HG03064 (cell line): ENCODE results near the gene SNRPB.

Experiments
- ATAC-seq: cut with Tn5 transposase; IDR thresholded peaks from one replicate; pipeline ENCODE4 v1.9.1; 2021; ENCODE audit warnings: low read depth; ENCODE audit not compliant: unreplicated experiment

Gene SNRPB

DNA sequence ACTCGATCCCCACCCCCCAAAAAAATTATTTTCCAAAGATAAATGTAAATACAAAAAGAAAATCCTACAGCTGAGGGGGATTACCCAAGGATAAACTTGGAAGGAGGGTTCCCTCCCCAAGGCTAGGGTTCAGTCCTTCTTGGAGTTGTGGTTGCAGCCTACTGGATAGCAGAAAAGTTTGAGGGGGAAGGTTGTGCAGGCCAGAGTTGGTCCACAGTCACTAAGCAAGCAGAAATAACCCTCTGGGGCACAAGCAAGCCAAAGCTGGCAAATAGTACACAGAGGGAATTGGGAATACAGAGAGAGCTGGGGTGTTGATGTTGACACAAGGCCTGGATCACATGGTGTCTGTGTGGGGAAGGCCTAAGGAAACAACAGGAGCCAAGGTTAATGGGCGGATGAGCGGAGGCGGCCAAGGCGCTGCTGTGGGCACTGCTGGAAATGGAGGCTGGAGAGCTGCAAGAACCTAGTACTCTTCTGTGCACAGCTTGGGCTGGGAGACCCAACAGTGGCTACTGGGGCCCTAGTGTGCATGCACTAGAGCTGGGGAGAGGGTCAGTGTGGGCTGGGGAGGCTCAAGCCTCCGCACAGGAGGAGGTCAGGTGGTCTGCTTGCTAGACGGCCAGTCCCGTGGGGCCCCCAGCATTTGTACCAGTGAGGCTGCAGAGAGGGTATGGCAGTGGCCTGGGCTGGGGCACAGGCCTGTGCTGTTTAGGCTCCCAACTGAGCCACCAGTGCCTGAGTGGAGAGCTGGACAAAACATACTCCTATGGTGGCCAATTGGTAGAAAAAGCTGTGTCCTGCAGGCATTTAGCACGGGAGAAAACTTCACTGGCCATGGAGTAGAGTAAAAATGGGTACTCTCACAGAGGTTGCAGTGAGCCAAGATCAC lies 5.5 kb upstream of the SNRPB start:
- ATAC-seq: no peak

DNA sequence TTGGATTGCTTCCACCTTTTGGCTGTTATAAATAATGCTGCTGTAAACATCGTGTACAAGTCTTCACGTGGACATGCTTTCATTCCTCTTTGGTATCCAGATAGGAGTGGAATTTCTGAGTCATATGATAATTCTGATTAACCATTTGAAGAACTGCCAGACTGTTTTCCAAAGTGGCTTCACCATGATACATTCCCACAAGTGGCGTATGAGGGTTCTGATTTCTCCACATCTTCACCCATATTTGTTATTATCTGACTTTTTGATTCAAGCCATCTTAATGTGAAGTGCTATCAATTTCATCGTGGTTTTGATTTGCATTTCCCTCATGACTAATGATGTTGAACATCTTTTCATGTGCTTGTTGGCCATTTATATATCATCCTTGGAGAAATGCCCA lies 2.9 kb upstream of the SNRPB start:
- no peak for ATAC-seq

DNA sequence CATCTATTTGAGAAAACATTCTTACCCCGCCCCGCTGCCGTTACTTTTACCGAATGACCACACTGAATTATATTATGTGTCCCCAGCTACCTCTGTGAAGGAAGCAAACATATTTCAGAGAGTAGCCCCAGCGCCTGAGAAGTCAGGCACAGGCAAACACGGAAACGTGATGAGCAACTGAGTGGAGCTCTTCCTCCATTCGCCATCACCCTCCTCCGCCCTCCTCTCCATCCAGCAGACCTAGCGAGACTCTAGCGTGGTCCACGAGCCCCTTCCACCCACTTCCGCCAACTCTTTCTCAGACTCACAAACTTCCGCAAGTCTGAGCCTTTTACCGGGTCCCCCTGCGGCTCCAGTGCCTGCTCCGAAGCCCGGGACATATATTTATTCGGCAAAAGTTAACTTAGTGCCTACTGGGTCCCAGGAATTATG lies 582 bp downstream of the SNRPB start:
- no peak for ATAC-seq

DNA sequence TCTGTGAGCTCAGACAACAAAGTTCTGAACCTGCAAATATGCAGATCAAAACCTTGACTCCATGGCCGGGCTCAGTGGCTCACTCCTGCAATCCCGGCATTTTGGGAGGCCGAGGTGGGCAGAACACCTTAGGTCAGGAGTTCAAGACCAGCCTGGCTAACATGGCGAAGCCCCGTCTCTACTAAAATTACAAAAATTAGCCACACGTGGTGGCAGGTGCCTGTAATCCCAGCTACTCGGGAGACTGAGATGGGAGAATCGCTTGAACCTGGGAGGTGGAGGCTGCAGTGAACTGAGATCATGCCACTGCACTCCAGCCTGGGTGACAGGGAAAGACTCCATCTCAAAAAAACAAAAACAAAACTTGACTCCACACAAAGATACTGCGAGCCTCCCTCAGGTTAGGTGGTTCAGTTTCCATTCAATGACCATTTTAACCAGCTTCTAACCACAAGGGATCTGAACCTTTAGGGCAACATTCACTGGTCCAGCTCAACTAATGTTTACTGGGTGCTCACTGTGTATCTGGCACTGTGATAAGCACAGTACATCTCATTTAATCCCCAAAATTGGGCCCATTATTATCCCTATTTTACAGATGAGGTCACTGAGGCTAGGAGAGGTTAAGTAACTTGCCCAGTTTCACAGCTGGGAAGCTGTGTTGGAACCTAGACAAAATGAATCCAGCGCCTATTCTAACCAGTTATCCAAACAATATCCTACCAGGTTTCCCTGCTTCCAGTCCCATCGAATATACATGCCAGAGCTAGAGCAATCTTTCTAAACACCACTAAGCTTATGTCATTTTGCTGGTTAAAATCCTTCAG lies 1.8 kb downstream of the SNRPB start:
- no peak for ATAC-seq

DNA sequence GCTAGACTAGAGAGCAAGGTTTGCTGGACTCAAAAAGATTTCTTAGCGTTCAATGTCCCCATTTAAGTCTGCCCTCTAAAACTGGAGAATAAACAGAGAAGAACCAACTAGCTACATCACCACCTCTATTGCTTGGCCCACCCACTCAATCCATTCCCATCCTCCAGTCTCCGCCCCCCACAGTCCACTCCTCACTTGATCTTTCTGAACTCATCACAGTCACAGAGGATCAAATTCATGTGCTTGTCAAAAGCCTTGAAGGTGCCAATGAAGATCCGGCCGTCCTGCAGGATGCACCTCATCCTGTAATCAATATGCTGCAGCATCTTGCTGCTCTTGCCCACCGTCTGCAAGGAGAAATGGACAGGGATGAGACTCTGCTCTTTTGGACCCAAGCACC lies 3.2 kb downstream of the SNRPB start:
- ATAC-seq: no peak

DNA sequence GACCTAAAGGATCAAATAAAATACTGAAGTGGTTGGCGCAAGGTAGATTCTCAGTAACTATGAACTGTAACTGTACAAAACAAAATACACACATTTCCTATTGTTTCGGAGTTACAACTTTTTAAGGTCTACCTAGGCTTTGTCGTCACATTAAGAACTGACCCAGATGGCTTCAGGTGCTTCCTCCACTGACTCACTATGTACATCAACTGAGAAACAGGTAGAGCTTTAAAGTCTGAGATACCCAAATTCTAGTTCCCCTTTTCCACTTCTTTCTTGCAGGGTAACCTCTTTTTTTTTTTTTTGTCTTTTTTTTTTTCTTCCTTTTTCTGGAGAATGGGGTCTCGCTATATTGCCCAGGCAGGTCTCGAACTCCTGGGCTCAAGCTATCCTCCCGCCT lies 5.5 kb downstream of the SNRPB start:
- ATAC-seq: no peak

DNA sequence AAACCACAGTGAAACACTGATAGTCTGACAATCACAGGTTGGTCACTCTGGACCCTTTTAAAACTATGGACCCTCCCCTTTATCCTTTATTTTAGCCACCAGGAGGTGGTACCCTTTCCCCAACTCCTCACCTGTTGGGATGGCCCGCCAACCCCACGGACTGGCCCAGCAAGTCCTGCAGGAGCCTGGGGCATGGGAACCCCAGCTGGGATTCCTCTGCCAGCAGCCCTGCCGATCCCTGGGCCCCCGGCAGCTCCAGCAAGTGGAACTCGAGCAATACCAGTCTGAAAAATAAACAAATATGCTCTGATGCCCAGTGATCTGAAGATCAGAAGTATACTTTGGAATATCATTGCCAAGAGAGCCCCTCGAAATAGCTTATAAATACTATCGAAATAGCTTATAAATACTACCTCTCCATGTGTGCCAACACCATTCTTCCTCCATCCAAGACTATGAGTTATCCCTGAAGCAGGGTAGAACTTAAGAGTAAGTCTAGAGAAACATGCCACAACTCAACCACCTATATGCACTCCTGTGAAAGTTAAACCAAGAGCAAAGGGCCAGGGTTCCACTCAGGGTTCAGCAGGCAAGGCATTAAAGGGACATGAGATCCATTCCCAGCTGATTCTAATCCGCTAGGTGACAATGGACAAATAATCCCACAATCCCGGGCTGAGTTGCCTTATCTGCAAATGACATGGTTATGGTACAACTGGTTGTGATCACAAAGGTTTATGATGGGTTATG lies 6.8 kb downstream of the SNRPB start:
- ATAC-seq: no peak

DNA sequence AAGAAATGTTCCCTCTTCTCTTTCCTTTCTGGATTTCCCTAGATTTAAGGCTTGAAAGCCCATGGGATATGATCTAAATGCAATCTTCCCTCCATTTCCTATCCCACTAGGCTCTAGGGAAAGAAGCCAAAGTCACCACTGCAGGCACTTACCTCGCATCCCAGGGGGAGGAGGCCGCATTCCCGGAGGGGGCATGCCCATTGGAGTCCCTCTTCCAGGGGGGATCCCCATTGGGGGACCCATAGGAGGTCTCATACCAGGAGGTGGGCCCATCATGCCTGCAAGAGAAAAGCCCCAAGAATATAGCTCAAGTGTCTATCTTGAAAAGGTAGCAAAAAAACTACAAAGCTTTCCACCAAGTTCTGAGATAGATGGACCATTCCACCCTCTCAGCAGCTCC lies 8.1 kb downstream of the SNRPB start:
- no peak for ATAC-seq

DNA sequence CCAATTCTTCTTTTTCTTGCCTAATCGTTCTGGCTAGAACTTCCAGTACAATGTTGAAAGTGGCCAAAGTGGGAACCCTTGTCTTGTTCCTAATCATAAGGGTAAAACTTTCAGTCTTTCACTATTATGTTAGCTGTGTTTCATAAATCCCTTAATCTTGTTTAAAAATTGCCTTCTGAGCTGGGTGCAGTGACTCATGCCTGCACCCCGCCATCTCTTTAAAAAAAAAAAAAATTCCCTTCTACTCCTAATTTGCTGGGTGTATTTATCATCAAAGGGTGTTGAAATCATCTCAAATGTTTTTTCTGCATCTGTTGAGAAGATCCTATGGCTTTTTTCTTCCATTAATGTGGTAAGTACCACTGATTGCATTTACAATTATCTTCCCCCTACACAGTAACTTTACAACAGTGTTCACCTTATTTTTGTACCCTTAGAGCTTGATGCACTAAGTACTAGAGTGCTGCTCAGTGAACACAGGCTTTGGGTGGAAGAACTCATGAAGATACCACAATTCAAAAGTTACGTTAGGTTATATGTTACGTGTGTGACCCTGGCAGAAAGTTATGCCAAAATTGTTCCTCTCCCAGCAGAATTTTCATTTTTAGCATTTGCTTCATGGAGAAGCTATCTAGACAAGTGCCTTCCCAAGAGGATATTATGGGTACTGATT lies 9.7 kb downstream of the SNRPB start:
- ATAC-seq: no peak

DNA sequence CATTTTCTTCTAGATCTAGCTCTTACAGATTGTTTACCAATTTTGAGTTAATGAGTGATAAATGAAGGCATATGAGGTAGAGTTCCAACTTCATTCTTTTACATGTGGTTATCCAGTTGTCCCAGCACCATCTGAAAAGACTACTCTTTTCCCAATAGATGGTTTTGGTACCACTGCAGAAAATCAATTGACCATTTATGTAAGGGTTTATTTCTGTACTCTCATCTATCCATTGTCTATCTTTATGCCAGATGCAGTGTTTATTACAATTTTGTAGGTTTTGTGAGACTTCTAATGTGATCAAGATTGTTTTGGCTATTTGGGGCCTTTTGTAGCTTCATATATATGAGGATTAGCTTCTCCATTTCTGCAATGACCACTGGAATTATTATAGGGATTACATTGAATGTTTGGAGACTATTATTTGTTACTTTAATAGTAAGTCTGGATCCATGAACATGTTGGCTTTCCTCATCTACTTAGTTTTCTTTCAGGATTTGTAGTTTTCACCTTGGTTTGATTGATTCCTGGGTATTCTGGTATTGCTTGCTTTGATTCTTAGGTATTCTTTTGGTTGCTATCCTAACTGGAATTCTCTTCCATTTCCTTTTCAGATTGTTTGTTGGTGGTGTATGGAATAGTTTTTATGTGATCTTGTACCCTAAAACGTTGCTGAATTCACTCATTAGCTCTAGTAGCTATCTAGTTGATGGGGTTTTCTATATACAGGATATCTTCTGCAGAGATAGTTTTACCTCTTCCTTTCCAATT lies 10.4 kb downstream of the SNRPB start:
- ATAC-seq: no peak

DNA sequence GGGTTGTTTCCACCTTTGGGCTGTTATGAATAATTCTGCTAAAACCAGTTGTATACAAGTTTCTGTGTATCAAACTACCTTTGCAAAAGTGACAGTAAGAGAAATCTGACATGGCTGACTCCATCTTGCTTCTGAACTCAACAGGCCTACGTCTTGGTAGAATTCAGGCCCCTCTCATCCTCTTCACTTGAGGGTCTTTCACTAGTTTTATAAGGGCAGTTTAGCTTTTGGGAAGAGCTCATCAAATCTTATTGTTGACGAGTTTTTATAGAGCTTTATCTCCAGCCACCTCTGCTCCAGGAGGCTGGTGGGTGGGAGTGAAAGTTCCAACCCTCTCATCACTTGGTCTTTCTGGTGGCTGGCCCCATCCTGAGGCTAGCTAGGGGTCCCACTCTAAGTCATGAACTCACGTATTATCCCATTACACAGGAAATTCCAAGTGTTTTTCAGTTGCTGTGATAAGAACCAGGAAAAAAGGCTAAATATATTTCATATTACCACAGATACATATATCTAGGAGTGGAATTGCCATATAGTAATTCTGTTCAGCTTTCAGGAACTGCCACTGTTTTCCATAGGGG lies 11.6 kb downstream of the SNRPB start:
- ATAC-seq: no peak

DNA sequence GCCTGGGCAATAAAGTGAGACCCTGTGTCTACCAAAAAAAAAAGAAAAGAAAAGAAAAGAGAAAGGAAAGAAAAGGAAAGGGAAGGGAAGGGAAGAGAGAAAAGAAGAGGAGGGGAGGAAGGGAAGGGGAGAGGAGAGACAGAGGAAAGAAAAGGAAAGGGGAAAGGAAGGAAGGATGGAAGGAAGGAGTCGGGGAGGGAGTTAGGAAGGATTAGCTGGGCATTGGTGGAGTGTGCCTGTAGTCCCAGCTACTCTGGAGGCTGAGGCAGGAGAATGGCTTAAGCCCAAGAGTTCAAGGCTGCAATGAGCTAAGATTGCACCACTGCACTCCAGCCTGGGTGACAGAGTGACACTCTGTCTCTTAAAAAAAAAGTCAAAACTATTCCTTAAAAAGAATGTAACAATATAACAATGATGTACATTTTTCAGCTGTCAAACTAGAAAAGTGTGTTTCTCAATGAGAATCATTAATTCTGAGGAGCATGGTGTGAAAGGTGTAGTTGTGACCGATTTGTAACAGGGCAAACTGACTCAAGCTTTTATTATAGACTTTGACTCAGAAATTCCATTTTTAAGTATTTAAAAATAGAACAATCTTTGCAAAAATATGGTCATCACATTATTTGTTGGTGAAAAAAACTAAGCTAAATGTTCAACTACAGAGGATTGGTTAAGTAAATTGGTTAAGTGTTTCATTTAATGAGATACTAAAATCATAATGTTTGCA lies 14.7 kb downstream of the SNRPB start:
- ATAC-seq: no peak

DNA sequence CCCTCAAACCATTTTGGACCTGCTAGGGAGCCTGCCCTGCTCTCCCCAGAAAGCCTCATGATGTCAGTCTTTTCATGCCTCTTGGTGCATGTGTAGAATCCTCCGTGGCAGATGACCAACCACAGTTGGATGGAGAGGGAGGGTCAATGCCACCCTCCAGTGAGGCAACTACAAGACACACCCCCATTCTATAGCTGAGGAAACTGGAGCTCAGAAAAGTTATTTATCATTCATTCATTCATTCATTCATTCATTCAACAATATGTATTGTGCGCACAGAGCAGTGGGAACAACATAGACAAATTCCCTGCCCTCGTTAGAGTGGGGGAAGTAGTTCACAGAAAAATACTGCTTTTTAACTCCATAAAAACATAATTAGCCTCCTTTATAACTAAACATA lies 16.8 kb downstream of the SNRPB start:
- no peak for ATAC-seq

DNA sequence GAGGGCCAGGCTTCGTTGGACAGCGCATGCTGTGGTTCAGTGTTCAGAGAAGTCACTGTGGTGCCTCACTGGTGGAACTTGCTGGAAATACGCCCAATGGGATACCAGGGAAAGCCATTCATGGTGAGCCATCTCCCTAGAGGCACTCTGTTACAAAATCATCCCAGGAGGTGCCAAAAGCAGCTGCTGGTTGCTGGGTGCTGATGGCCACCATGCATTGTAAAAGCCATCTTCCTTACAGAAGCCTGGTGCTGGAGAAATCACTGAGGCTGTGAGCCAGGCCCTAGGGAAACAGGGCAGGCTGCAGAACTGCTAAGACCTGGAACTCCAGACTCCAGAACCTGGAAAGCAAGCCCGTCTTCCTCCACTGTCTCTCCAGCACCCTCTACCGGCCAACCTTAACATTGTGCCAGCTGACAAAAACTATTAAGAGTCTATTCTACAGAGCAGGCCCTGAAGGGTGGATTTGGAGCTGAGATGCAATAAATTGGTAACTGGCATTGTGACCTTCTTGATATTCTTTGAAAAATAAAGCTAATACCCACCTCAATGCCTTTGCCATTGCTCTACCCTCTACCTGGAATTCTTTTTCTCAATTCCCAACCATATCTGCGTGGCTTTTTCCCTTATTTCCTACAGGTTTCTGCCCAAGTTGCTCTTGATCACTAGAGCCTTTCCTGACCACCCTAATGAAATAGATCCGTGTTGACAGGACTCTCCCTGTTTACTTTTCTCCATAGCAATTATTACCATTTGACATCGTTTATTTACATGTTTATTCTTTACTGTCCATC lies 18.5 kb downstream of the SNRPB start:
- ATAC-seq: no peak

DNA sequence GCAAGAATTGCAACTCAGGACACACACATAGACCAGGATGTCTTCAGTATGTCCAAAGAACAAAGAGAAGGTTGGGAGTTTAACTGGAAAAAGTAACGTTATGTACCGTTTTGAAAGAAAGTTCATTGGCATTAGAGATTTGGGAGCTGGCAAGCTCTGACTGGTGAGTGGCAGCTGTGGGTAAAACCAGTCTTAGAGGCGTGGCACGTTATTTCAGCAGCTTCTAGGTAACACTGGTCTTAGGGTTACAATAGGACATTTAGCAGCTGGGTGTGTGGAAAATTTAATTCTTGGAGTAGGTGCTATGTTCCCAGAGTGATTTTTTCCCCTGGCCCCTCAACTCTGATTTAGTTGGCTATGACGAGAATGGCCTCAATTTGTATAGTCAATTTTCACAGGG lies 19.2 kb downstream of the SNRPB start:
- ATAC-seq: no peak

DNA sequence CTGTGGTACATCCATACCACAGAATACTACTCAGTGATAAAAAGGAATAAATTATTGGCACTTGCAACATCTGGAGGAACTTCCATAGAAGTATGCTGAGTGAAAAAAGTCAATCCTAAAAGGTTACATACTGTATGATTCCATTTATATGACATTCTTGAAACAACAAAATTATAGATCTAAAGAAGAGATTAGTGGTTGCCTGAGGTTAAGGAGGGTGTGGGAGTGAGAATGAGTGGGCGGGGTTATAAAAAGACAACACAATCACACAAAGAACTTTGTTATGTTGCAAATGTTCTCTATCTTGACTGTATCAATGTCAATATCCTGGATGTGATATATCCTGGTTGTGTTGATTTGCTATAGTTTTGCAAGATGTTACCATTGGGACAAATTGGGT lies 21.2 kb downstream of the SNRPB start:
- ATAC-seq: no peak

DNA sequence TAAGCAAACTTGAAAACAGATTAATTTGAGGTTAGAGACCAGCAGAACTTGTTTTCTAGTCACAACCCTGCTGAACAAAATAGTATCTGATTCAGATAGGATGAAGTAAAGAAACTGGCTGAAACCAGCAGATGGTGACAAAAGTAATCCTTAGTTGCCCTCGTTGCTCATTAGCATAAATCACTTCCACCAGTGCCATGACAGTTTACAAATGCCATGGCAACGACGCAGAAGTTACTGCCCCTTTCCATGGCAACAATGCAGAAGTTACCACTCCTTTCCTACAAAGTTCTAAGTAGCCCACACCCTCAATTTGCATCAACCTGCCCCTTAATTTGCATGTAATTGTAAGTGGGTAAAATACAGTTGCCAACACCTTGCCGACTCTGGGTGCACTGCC lies 23.7 kb downstream of the SNRPB start:
- ATAC-seq: no peak

DNA sequence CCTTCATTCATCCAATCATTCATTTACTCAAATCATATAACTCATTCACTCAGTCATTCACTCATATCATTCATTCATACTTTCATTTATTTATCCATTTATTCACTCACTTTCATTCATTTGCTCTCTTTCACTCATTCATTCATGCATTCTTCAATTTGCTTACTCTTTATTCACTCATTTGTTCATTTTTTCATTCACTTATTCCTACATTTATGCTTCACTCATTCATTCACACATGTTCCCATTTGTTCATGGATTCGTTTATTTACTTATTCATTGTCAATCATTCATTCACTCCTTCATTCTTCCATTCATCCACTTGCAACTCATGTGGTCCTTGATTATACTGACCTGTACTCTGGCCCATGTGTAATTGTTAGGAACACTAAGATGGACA lies 39.4 kb downstream of the SNRPB start:
- no peak for ATAC-seq
